Measurements from ENCODE around the gene ECT2L.

GRCh38 chr6:138909511-138909910 lies 113.6 kb downstream of the ECT2L start:
- TF ChIP-seq CTCF (IDR thresholded peaks at IDR 0.05) (no peak), POLR2A (IDR thresholded peaks at IDR 0.05) (no peak)

All from heart left ventricle (tissue), 13 donors.